Neural crest cell (in vitro differentiated cells): ENCODE results near the gene PPP1R12C. TPM values are rescaled to one million over a fixed set of nuclear protein-coding genes. Genes with fewer than 3 reads are reported as not detected.

Experiments
- DNase-seq: peaks from one replicate; pipeline ENCODE4 v3.0.0; 2021; ENCODE audit warnings: low read depth, mixed read lengths, low spot score
- H3K27ac Mint-ChIP-seq: one replicate; pipeline ENCODE4 v1.8.0; 2021; ENCODE audit warnings: mild to moderate bottlenecking, mixed read lengths; ENCODE audit not compliant: unreplicated experiment
- H3K27me3 Mint-ChIP-seq: 2 replicates; pipeline ENCODE4 v1.8.0; 2021; ENCODE audit warnings: low read depth, mild to moderate bottlenecking, mixed read lengths
- H3K36me3 Mint-ChIP-seq: 2 replicates; pipeline ENCODE4 v1.8.0; 2021; ENCODE audit warnings: low read depth, mild to moderate bottlenecking, mixed read lengths
- H3K4me1 Mint-ChIP-seq: 2 replicates; pipeline ENCODE4 v1.8.0; 2021; ENCODE audit warnings: mixed read lengths
- H3K4me3 Mint-ChIP-seq: one replicate; pipeline ENCODE4 v1.8.0; 2021; ENCODE audit warnings: mild to moderate bottlenecking, mixed read lengths
- H3K9me3 Mint-ChIP-seq: 2 replicates; pipeline ENCODE4 v1.8.0; 2021; ENCODE audit warnings: mixed read lengths
- CTCF ChIP-seq: fragments of 200-600 bp; sonication (generic); conservative IDR thresholded peaks from 2 replicates; pipeline ENCODE4 v1.5.0; 2021; ENCODE audit warnings: antibody characterized with exemption, mild to moderate bottlenecking
- long read RNA-seq: library from polyadenylated mRNA; unstranded; transcript quantifications from one replicate; pipeline ENCODE4 v2.0.0, GENCODE V29; 2020
- total RNA-seq: library from RNA; stranded (reverse); gene quantifications from 2 replicates; pipeline ENCODE4 v1.2.1, GENCODE V29; 2021

Gene PPP1R12C
- total RNA-seq, result 107 and 108 TPM in 2 replicates
- long read RNA-seq, partial matches to known transcripts, result 0 of 1 reads
- long read RNA-seq, other reads (novel, unspliced or antisense), result 1 of 1 reads

DNA sequence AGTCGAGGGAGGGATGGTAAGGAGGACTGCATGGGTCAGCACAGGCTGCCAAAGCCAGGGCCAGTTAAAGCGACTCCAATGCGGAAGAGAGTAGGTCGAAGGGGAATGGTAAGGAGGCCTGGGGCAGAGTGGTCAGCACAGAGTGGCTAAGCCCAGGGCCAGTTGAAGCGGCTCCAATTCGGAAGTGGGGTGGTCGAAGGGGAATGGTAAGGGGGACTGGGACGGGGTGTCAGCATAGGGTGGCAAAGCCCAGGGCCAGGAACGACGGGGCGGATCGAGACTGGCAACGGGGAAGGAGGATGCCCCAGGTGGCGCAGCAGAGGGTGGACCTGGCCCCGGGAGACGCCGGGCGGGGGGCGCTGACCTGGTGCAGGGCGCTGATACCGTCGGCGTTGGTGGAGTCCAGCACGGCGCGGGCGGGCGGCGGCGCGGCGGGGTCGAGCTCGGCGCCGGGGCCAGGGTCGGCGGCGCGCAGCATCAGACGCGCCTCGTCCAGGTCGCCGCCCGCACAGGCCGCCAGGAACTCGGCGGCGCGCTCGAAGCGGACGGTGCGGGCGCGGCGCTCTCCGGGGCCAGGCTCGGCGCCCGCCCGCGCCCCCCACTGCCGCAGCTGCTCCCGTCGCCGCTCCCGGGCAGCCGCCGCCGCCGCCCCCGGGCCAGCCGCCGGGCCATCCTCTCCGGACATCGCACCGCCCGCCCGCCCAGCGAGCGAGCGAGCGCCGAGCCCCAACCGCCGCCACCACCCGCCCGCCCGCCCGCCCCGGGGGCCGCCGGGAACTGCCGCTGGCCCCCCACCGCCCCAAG lies at the start of gene PPP1R12C:
Gene PPP1R12C (minus strand): TSS at position 779 of the 804 bp plus-strand sequence. CDS start 94 bp downstream, at position 685.
- no peaks in the 10 kb centered on the region for H3K9me3 Mint-ChIP-seq
- peaks cover 44% of the 10 kb centered on the region for H3K4me1 Mint-ChIP-seq
- DNase-seq, result no peak
- no peaks in the 10 kb centered on the region for H3K36me3 Mint-ChIP-seq
- peak within 1 kb of the TSS; percentile 99 for H3K27ac Mint-ChIP-seq
- peaks cover 19% of the 10 kb centered on the region for H3K27me3 Mint-ChIP-seq
- no peak for TF ChIP-seq CTCF
- H3K4me3 Mint-ChIP-seq, result peak within 1 kb of the TSS; percentile 98

- H3K36me3 Mint-ChIP-seq, result no peaks in the 10 kb centered on the region
- no peak for TF ChIP-seq CTCF
- H3K4me1 Mint-ChIP-seq, result peaks cover 11% of the 10 kb centered on the region
- H3K27me3 Mint-ChIP-seq, result peaks cover 60% of the 10 kb centered on the region
- H3K9me3 Mint-ChIP-seq, result no peaks in the 10 kb centered on the region
- DNase-seq, result peak; percentile 99
- H3K27ac Mint-ChIP-seq, result peak within 1 kb of the TSS; percentile 95
- H3K4me3 Mint-ChIP-seq, result peak within 1 kb of the TSS; percentile 95
Observed at GRCh38 chr19:55166530-55167268, 49.3 kb upstream of the PPP1R12C start, which contains the start of gene DNAAF3. Gene DNAAF3, minus strand, starts transcription at chr19:55166613. Its CDS starts 200 bp downstream, at chr19:55166413.

DNA sequence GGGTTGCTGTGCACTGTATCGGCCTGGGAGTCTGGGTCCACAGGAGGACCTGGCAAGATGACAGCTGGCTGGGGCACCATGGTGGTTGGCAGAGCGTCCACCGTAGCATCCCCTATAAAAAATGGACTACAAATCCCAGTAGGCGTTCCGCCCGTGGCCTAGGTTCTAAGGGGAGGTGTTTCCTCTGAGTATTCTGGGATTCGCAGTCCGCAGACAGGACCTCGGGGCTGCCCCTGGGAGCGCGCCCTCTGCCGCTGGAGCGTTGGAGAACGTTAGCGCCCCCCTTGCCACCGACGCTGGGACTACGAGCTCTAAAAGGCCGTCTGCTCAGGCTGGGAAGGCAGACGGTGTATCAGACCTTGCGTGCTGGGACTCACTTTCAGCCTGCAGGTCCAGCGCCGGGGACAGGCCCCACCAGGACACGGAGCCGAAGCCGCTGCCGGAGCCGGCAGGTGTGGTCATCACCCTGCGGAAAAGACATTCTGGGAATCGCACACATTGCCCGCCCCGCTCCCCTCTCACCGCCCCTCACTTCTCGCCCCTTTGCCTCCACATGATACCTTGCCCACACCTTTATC lies 48.6 kb upstream of the PPP1R12C start:
- TF ChIP-seq CTCF, result peak; percentile 77
- DNase-seq, result peak; percentile 77
- Mint-ChIP-seq H3K9me3 (no peaks in the 10 kb centered on the region), H3K4me1 (peaks cover 11% of the 10 kb centered on the region), H3K27me3 (peaks cover 53% of the 10 kb centered on the region), H3K4me3 (peak overlapping the region; percentile 95), H3K36me3 (no peaks in the 10 kb centered on the region), H3K27ac (peak overlapping the region; percentile 7)

- DNase-seq, result no peak
- Mint-ChIP-seq H3K4me3 (no peak overlapping the region), H3K9me3 (no peaks in the 10 kb centered on the region), H3K27ac (no peak overlapping the region), H3K4me1 (peaks cover 7% of the 10 kb centered on the region), H3K36me3 (no peaks in the 10 kb centered on the region), H3K27me3 (peaks cover 48% of the 10 kb centered on the region)
- no peak for TF ChIP-seq CTCF
Observed at GRCh38 chr19:55161571-55162322, 44.3 kb upstream of the PPP1R12C start.

DNA sequence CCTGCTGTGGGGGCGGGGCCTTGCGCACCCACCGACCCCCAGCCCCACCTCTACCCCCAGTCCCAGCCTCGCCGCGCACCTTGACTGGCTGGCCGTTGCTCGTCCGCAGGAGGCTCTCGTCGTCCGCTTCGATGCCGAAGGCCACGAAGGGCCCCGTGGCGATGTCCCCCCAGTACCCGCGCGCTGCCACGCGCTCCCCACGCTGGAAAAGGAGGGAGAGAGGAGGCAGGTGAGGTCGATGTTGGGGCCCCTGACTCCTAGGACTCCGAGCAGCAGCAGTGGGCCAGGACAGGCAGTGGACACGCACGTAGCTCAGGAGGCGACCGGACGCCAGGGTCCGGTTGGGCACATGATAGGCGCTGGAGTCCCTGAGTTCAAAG lies 43.5 kb upstream of the PPP1R12C start:
- TF ChIP-seq CTCF, result no peak
- Mint-ChIP-seq H3K9me3 (no peaks in the 10 kb centered on the region), H3K27ac (no peak overlapping the region), H3K4me3 (no peak overlapping the region), H3K36me3 (no peaks in the 10 kb centered on the region), H3K27me3 (peaks cover 50% of the 10 kb centered on the region), H3K4me1 (peaks cover 6% of the 10 kb centered on the region)
- no peak for DNase-seq
